ENCODE data around the gene PTPRG.

DNA sequence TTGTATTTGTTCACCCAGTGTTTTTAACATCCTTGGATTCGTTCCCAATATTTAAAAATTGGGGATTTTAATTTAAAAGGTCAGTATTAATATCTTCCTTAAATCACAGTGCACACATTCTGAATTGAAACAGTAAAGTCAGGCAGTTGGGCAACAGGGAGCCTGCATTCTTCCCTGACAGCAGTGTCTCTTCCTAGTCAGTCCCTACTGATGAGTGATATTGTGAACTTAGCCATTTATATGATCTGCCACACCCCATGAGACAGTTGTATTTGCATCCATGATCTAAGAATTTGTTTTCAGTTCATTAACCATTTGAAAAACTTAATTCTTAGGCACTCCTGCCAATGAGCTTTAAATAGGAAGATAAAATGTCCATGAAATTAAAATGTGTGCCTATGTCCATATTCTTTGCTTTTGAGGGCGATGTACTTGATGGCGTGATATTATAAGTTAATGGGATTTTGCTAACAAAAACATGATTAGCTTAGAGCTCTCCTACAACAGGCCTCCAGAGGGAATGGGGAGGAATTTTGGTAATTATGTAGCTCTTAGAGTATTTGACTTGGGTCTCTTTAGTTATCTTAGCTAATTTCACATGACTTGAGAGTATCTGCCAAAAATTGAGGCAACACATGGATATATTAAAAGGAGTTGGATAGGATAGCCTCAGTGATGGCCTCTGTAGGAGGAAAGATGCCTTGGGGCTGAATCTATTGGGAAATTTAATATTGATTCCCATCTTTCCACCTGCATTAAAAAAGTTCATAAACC lies 219.3 kb downstream of the PTPRG start:
- TF ChIP-seq EZH2phosphoT487 (IDR thresholded peaks at IDR 0.05; ENCODE audit: insufficient read depth, low read depth) (no peak), EZH2 (IDR thresholded peaks at IDR 0.05; ENCODE audit: insufficient read depth, poor library complexity, severe bottlenecking) (no peak)

All from GM23248 (cell line).